Vagina (tissue), 2 donors: ENCODE measurements around the gene PCSK2. TPM values are rescaled to one million over a fixed set of nuclear protein-coding genes. Genes with fewer than 3 reads are reported as not detected.

ENCODE experiments used
- DNase-seq, 2 donors: peaks; one replicate each; pipeline ENCODE4 v3.0.0-alpha.2; 2017; ENCODE audit errors: extremely low spot score in 2 of 2
- H3K27ac ChIP-seq: fragments of 200-600 bp; sonication (generic); one replicate; pipeline ENCODE4 v1.5.1; 2019
- H3K27me3 ChIP-seq: fragments of 200-600 bp; sonication (generic); one replicate; pipeline ENCODE4 v1.5.1; 2019
- H3K36me3 ChIP-seq, 2 donors: fragments of 200-600 bp; sonication (generic); one replicate each; pipeline ENCODE4 v1.5.1; 2017 to 2019
- H3K4me1 ChIP-seq: fragments of 200-600 bp; sonication (generic); one replicate; pipeline ENCODE4 v1.5.1; 2019
- H3K4me3 ChIP-seq, 2 donors: fragments of 200-600 bp; sonication (generic); 1 replicate in 1 of 2; 2 replicates in 1 of 2; pipeline ENCODE4 v1.5.1; 2016 to 2019
- H3K9me3 ChIP-seq: fragments of 200-600 bp; sonication (generic); one replicate; pipeline ENCODE4 v1.5.1; 2019
- POLR2A ChIP-seq, 2 donors: fragments of 450-650 bp; IDR thresholded peaks; one replicate each; pipeline ENCODE4 v1.6.1; 2017; ENCODE audit warnings: antibody characterized with exemption in 2 of 2, mild to moderate bottlenecking in 2 of 2, moderate library complexity in 2 of 2
- POLR2AphosphoS5 ChIP-seq, 2 donors: sonication (generic); formaldehyde crosslinking; IDR thresholded peaks; one replicate each; pipeline ENCODE4 v1.9.0; 2017; ENCODE audit warnings: antibody characterized with exemption in 2 of 2, mild to moderate bottlenecking in 2 of 2, low read depth in 1 of 2; ENCODE audit not compliant: insufficient read depth in 1 of 2
- intact Hi-C: fragments of 100-400 bp; cut with DNase I; formaldehyde crosslinking; loops from one replicate; pipeline ENCODE4 v1.15.1; 2023
- total RNA-seq: library from RNA; depleted of rRNA; stranded (reverse); fragments of >200 nt; gene quantifications from one replicate; pipeline ENCODE4 v1.2.3, GENCODE V29; 2016
- TF ChIP-seq, protein P1 (sequence below), 3 experiments: fragments of 450-650 bp in 2 of 3; fragments of 200-600 bp in 1 of 3; sonication (generic) in 1 of 3; IDR thresholded peaks; one replicate each; pipeline ENCODE4 v1.5.1; 2017 to 2019; ENCODE audit warnings: antibody characterized with exemption in 3 of 3, mild to moderate bottlenecking in 2 of 3, moderate library complexity in 2 of 3

The PCSK2 gene
- total RNA-seq, 1 donor from 2014 or later, result 0.98 TPM

- Histone ChIP-seq H3K36me3 (no peaks in the 10 kb centered on the region), H3K27me3 (no peaks in the 10 kb centered on the region), H3K4me1 (no peaks in the 10 kb centered on the region), H3K9me3 (no peaks in the 10 kb centered on the region), H3K4me3 (no peak overlapping the region), H3K27ac (no peak overlapping the region)
- DNase-seq, result no peak
- intact Hi-C loops, result no loop called here
- TF ChIP-seq, protein P1, sequence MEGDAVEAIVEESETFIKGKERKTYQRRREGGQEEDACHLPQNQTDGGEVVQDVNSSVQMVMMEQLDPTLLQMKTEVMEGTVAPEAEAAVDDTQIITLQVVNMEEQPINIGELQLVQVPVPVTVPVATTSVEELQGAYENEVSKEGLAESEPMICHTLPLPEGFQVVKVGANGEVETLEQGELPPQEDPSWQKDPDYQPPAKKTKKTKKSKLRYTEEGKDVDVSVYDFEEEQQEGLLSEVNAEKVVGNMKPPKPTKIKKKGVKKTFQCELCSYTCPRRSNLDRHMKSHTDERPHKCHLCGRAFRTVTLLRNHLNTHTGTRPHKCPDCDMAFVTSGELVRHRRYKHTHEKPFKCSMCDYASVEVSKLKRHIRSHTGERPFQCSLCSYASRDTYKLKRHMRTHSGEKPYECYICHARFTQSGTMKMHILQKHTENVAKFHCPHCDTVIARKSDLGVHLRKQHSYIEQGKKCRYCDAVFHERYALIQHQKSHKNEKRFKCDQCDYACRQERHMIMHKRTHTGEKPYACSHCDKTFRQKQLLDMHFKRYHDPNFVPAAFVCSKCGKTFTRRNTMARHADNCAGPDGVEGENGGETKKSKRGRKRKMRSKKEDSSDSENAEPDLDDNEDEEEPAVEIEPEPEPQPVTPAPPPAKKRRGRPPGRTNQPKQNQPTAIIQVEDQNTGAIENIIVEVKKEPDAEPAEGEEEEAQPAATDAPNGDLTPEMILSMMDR (IDR thresholded peaks at IDR 0.05), result no peak
- TF ChIP-seq POLR2AphosphoS5 (IDR thresholded peaks at IDR 0.05; ENCODE audit: insufficient read depth in 1 of 2, low read depth in 1 of 2), result no peak
- no peak for TF ChIP-seq POLR2A (IDR thresholded peaks at IDR 0.05)
These were observed 69.2 kb downstream of the PCSK2 start for GRCh38 chr20:17295991-17296390.

GRCh38 chr20:17298171-17298570, 71.3 kb downstream of the PCSK2 start:
- no peak for DNase-seq
- Histone ChIP-seq H3K4me1 (no peaks in the 10 kb centered on the region), H3K36me3 (no peaks in the 10 kb centered on the region), H3K27ac (no peak overlapping the region), H3K9me3 (no peaks in the 10 kb centered on the region), H3K27me3 (no peaks in the 10 kb centered on the region), H3K4me3 (no peak overlapping the region)
- TF ChIP-seq, protein P1 (IDR thresholded peaks at IDR 0.05), result no peak
- no peak for TF ChIP-seq POLR2AphosphoS5 (IDR thresholded peaks at IDR 0.05; ENCODE audit: insufficient read depth in 1 of 2, low read depth in 1 of 2)
- TF ChIP-seq POLR2A (IDR thresholded peaks at IDR 0.05), result no peak
- intact Hi-C loops, result no loop called here

DNA sequence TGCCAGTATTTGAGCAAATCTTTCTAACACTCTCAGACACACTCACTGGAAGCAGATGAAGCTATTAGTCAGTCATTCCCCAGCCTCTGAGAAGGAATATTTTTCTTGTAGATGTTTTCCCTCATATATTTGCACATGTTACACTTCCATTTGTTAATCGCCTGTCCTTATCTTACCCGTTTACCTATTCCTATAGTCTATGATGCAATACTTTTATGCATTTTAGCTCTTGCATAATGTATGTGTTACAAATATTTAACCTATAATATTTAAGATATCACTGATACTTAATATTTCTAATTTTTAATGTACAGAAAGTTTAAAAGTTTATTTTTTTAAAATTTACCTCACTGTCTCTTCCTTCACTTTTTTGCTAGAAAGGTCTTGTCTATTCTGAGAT, 71.9 kb downstream of the PCSK2 start:
- H3K27ac ChIP-seq, result no peak overlapping the region
- H3K27me3 ChIP-seq, result no peaks in the 10 kb centered on the region
- TF ChIP-seq POLR2AphosphoS5 (IDR thresholded peaks at IDR 0.05; ENCODE audit: insufficient read depth in 1 of 2, low read depth in 1 of 2) (no peak), POLR2A (IDR thresholded peaks at IDR 0.05) (no peak)
- TF ChIP-seq, protein P1 (IDR thresholded peaks at IDR 0.05), result no peak
- H3K36me3 ChIP-seq, result no peaks in the 10 kb centered on the region
- intact Hi-C loops, result no loop called here
- H3K9me3 ChIP-seq, result no peaks in the 10 kb centered on the region
- no peak overlapping the region for H3K4me3 ChIP-seq
- no peaks in the 10 kb centered on the region for H3K4me1 ChIP-seq
- no peak for DNase-seq

DNA sequence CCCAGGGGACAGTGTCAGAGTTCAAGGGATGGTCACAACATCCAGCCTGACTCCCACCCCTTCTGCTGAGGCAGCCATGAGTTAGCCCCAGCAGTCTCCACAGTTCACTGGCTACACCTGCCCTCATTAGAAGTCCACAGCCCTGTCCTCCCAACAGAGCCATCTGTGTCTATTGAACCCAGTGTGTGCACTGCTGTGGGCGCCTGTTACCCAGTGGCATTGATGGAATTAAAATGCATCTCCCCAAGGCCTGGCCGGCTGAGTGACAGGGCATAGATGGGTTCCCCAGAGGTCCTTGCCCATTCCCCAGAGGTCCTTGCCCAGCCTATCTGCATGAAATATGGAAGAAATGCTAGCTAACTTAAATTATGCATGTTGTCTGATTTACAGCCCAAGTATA, 73.3 kb downstream of the PCSK2 start:
- H3K27ac ChIP-seq, result no peak overlapping the region
- intact Hi-C loops, result no loop called here
- H3K9me3 ChIP-seq, result no peaks in the 10 kb centered on the region
- no peaks in the 10 kb centered on the region for H3K36me3 ChIP-seq
- TF ChIP-seq POLR2A (IDR thresholded peaks at IDR 0.05) (no peak), POLR2AphosphoS5 (IDR thresholded peaks at IDR 0.05; ENCODE audit: insufficient read depth in 1 of 2, low read depth in 1 of 2) (no peak)
- TF ChIP-seq, protein P1 (IDR thresholded peaks at IDR 0.05), result no peak
- no peak for DNase-seq
- no peaks in the 10 kb centered on the region for H3K4me1 ChIP-seq
- H3K27me3 ChIP-seq, result no peaks in the 10 kb centered on the region
- H3K4me3 ChIP-seq, result no peak overlapping the region

DNA sequence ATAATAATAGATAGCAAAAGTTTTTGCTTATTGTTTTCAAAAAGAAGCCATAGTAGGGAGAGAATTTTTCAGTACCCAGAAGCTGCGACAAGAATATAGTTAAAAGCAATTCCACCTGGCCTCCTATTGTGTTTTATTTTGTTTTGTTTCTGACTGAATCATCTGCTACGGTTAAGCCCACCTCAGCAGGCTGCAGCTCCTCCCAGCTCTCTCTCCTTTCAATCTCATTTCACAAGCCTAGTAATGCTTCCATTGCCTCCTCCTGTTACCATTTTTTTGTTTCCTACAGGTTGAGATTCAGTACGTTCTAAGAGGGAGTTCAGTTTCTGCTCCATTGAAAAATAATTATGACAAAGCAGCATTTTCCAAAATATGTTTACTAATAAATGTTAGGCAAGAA, 77.9 kb downstream of the PCSK2 start:
- Histone ChIP-seq H3K4me1 (no peaks in the 10 kb centered on the region), H3K27me3 (no peaks in the 10 kb centered on the region), H3K36me3 (no peaks in the 10 kb centered on the region), H3K27ac (no peak overlapping the region), H3K4me3 (no peak overlapping the region), H3K9me3 (no peaks in the 10 kb centered on the region)
- intact Hi-C loops, result no loop called here
- DNase-seq, result no peak
- TF ChIP-seq POLR2AphosphoS5 (IDR thresholded peaks at IDR 0.05; ENCODE audit: insufficient read depth in 1 of 2, low read depth in 1 of 2), result no peak
- TF ChIP-seq, protein P1 (IDR thresholded peaks at IDR 0.05), result no peak
- no peak for TF ChIP-seq POLR2A (IDR thresholded peaks at IDR 0.05)
